ENCODE data around the gene FAM90A1.
"Not testable (repeated sequence)": the region's sequence is repeated elsewhere in the genome, so short reads cannot be mapped to it uniquely, and the experiment has no call there.

Gene FAM90A1, protein sequence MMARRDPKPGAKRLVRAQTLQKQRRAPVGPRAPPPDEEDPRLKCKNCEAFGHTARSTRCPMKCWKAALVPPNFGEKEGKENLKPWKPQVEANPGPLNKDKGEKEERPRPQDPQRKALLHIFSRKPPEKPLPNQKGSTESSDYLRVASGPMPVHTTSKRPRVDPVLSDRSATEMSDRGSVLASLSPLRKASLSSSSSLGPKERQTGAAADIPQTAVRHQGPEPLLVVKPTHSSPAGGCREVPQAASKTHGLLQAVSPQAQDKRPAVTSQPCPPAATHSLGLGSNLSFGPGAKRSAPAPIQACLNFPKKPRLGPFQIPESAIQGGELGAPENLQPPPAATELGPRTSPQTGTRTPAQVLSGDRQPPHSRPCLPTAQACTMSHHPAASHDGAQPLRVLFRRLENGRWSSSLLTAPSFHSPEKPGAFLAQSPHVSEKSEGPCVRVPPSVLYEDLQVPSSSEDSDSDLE

DNA sequence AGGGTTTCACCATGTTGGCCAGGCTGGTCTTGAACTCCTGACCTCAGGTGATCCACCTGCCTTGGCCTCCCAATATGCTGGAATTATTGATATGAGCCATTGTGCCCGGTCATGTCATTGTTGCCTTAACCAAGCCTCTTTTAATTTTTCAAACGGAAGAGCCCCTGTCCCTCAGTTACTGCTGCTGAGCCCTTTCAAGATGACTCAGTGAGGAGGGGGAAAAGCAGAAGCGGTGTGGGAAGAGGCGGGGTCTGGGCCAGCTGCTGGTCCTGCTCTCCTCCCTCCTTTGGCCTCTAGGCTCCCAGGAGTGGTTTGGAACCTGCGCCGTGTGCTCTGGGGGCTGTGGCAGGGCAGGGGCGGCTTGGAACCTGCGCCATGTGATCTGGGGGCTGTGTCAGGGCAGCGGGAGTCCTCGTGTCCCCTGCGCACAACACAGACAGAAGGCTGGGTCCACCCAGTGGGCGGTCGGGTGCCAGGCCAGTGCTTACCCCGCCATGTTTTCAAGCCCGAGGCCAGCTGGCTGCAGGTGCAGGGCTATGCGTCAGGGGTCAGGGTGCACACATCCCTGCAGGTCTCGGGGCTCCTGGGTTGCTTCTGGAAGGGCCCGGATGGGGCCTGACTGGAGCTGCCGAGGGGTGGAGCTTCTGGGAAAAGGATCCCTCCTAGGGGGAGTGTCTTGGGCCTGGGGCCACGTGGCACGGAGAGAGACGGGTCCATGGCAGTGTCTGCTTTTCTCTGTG lies at the start of gene FAM90A1:
FAM90A1 (minus strand) TSS at position 627 of the 740 bp plus-strand sequence. CDS start 2,786 bp downstream, outside the sequence.
- peak; percentile 34 for DNase-seq

DNA sequence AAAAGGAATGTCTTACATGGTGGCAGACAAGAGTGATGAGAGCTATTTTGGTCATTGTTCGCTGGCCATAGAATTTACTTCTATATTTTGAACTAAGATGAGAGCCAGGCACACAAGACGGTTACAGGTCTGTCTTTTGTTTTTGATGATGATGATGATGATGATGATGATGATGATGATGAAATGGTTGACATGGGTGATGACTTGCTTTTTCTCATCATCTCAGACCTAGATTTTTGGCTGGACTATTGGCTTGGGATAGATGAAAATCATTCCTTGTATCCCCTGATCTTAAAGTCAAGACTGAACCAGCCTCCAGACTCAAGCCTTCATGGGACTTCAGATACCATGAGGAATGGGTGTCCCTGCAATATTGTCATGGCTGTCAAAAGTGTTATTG lies 49.0 kb upstream of the FAM90A1 start:
- not testable (repeated sequence) for DNase-seq

DNA sequence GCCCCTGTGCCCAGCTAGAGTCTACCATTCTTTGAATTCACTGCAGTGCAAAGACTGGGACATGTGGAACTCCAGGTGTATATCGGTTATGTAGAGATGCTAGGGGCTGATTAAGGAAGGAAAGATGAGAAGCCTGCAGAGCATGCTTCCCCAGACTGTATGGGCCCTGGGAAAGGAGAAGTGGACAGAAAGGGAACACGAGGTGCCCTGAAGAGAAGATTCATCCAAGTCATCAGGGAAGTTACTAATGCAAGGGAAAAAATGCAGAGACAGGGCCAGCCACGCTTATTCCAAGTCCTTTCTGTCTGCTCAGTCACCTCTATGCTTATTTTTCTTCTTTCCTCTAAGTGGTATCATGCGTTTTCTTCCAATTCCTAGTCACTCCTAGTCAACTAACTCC lies 39.3 kb upstream of the FAM90A1 start:
- not testable (repeated sequence) for DNase-seq

DNA sequence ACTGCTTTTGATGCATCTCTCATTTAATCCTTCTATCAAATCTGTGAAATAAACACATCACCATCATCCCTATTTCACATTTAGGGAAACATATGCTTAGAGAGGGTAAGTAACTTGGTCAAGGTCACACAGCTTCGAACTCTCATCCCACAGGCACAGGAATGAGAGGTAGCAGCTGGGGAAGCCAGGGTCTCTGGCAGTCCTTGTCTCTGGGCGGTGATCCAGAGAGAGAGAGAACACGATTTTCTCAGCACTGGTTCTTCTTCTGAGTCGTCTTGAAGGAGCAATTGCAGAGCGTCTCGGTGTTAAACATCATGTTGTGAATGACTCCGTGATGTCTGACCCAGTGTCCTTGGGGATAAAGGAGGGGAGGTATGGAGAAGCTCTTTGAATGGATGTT lies 36.8 kb upstream of the FAM90A1 start:
- DNase-seq, result not testable (repeated sequence)

DNA sequence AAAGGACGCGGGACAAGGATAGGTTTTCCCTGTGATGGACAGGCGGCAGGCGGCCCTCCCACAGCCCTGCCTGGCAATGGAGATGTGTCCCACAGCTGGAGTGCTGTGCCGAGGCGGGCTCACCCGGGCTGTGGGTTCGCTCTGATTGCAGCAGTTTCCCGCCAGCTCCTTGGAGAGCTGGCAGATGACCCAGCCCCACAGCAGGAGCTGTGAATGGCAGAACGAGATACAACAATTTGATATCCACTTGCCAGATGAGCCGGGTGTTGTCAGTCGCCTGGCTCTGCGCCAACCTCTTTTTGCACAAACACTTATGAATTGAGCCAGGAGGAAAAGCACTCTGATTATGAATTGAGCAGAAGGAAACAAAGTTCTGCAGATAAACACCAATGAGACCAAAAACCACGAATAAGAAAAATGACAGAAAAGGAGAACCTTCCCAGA lies 33.7 kb upstream of the FAM90A1 start:
- DNase-seq, result not testable (repeated sequence)

DNA sequence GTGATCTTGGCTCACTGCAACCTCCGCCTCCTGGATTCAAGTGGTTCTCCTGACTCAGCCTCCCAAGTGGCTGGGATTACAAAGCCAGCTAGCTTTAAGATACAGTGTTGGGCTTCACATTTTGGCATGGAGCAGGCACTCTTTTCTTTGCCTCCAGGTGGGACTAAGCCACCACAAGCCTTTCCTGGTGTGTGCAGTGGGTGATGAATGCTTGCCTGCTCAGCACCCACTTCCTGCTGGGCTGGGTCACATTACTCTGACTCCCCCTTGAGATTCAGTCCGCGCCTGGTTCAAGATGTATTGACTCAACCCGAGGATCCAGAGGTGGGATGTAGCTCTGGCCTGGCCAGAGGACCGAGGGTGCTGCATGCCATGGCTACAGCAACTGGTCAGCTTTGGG lies 28.9 kb upstream of the FAM90A1 start:
- not testable (repeated sequence) for DNase-seq

DNA sequence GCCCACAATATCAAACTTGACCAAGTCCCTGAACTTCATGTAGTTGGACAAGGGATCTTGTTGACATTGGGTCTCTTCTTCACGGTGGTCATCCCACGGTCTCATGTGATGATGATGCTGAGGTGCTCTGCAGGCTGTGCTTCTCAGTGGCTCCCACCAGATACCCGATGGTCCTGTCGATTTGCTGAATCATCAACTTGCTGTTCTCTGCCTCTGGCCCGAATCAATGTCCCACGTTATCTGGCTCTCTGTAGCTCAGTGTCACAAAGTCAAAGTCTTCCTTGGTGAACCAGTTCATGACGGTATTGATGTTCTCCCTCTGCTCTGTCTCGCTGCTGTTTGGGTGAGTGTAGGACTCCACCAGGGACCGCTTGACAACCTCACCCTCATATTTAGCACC lies 27.3 kb upstream of the FAM90A1 start:
- DNase-seq, result not testable (repeated sequence)

DNA sequence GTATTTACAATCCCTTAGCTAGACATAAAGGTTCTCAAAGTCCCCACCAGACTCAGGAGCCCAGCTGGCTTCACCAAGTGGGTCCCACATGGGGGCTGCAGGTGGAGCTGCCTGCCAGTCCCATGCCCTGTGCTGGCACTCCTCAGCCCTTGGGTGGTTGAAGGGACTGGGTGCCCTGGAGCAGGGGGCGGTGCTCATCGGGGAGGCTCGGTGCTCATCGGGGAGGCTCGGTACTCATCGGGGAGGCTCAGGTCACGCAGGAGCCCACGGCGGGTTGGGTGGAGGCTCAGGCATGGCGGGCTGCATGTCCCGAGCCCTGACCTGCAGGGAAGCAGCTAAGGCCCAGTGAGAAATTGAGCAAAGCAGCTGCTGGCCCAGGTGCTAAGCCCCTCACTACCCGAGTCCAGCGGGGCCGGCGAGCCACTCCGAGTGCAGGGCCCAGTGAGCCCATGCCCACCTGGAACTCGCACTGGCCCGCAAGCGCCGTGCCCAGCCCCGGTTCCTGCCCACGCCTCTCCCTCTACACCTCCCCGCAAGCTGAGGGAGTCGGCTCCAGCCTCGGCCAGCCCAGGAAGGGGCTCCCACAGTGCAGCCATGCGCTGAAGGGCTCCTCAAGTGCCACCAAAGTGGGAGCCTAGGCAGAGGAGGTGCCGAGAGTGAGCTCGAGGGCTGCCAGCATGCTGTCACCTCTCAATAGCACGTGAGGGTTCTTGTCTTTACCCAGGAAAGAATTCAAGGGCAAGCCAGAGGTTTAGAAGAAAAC lies 24.8 kb upstream of the FAM90A1 start:
- DNase-seq, result not testable (repeated sequence)

DNA sequence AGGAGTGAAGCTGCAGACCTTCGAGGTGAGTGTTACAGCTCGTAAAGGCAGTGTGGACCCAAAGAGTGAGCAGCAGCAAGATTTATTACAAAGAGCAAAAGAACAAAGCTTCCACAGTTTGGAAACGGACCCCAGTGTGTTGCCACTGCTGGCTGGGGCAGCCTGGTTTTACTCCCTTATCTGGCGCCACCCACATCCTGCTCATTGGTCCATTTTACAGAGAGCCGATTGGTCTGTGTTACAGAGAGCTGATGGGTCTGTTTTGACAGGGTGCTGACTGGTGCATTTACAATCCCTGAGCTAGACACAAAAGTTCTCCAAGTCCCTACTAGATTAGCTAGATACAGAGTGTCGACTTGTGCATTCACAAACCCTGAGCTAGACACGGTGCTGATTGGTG lies 24.2 kb upstream of the FAM90A1 start:
- not testable (repeated sequence) for DNase-seq

DNA sequence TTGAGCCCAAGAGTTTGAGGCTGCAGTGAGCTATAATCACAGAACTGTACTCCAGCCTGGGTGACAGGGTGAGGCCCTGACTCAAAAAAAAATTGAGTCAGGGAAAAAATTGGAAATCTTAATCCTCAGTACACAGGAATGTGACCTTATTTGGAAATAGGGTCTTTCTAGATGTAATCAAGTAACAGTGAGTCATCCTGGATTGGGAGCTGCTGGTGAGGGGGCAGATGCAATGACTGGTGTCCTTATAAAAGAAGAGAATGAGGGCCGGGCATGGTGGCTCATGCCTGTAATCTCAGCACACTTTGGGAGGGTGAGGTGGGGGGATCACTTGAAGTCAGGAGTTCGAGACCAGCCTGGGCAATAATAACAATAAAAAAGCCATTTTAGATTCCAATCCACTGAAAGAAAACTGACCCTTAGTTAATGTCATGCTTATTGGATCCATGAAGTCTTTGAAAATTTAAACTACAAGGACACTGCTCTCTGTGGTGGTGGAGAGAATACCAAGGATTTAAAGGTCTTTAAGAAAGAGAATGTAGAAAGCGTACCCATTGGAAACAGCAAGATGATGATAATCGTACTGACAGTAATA lies 19.6 kb upstream of the FAM90A1 start:
- DNase-seq, result peak; percentile 72

DNA sequence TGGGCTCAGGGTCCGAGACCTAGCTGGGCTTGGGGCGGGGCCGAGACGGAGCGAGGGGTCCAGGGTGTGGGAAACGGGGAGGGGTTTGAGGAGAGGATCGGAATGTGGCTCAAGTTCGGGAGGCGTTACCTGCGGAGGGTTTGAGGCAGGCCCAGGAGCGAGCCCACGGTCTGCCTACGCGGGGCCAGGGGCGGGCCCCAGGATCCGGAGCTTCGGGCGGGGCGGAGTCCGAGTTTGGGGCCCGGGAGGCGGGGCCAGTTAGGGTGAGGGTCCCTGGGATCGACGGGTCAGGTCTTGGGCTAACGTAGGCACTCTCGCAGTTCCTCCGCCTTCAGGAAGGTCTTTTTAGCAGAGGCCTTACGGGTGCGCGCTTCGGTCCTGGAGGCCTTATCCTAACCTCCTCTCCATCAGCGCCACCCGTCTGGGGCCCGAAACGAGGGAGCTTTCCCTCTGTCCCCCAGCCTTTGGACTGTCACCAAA lies 16.3 kb upstream of the FAM90A1 start:
- DNase-seq, result not testable (repeated sequence)

DNA sequence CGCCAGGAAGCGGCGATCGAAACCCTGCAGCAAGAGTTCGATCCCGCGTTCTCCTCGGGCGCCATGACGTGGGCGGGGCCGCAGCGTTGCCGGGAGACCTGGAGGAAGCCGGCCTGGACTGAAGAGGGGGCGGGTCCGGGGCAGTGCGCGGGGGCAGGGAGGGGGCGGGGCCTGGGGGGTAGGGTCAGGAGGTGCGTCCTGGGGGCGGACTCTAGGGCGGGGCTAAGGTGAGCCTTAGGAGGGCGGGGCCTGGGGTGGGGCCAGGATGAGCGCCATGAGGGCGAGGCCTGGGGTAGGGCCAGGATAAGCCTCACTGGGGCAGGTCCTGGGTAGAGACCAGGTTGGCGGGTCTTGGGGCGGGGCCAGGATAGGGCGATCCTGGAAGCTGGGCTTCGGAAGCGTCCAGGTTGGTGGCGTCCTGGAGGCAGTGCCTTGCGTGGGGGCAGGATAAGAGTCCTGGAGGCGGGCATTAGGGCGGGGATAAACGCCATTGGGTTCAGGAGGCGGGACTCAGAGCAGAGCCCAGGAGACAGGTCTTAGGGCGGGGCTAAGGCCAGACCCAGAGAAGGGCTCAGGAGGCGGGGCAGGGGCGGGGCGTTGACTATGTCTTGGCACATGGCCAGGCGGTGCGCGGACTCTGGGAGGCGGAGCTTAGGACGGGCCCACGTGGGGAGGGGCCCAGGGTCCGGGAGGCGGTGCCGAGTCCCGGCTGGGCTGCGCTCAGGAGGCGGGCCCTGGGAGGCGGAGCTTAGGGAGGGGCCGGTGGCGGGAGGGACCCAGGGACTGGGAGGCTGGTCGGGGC lies 15.7 kb upstream of the FAM90A1 start:
- DNase-seq, result peak; percentile 95

DNA sequence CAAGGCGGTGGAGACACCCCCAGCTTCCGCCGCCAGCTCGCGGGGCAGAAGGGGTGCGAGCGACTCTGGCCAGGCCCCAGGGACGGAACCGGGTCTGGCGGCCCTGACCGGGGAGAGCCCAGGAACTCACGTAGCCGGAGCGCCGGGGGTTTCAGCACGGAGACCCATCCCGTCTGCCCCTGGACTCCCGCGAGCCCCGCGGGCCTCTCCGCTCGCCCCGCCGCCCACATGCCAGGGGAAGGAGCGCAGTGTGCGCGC lies 15.1 kb upstream of the FAM90A1 start:
- DNase-seq, result not testable (repeated sequence)

DNA sequence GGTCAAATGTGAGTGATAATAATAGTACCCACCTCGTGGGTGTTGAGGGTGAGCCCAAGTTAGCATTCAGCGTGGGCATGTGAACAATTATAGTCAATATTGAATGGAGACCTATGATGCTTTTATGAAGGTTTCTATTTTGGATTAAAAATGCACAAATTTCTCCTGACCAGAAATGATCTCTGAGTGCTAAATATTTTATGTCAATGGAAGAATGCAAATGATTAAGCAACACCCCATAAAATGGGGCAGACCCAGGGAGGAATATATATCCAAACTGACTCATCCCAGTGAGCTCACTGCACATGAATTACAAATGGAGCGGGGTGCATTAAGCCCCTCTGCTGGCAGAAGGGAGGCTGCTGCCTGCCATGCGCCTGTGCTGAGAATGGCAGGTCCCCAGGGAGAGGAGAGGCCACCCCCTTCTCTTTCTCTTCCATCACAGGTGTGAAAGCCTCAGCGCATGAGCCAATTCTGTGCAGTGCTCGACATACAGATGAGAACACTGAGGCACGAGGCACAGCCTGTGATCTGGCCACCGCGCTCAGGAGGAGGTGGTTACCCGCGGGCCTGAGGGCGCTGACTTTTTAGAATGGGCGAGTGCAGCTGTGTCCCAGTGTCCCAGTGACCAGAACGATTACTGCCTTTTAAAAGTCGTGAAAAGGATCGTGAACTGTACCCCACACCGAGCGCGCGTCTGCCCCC lies 14.7 kb upstream of the FAM90A1 start:
- peak; percentile 57 for DNase-seq

DNA sequence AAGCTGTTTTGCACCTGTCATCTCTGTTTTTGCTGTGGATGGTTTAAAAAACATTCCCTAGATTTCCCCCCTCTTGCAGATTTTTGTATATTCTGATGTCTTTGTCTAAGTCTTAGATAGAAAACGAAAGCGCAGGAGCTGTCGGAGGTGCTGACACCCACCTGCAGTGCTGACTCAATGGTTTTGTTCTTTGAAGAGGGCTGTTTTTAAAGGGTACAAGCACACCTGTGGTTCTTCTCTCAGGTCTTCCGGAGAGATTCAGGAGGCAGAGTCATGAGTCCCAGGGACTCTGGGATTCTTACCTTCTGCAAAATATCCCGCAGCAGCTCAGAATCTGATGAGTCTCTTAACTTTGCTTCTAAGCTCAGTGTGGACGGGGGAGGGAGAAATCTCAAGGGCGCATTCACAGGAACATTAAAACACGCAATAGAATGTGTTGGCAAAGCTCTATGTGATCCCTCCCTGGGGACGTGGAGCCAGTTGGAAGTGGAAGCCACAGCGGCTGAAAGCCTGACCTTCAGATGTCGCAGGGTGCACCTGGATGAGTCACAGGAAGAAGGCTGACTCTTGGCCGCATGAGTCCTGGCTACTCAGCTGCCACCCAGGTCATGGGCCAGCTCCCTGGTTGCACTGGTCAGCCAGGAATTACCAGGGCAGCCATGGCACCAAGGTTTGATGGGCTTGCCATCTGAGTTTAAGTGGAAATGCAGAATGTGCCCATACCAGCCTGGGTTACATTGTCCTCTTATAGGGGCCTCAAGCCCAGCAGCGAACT lies 13.1 kb upstream of the FAM90A1 start:
- DNase-seq, result not testable (repeated sequence)

DNA sequence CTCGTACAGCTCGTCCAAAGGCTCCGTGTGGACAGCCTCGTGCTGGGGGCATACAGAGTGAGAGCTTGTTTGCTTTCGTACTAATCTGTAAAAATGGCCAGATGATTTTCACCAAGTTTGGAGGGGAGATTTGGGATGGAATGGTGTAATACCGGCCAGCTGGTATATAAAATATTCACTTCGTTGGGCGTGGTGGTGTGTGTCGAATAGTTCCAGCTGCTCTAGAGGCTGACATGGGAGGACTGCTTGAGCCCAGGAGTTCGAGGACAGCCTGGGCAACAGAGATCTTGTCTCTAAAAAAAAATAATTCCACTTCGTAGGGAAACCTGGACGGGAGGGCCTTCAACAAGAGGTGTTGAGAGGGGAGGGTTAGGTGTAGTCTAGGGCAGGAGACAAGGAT lies 9.6 kb upstream of the FAM90A1 start:
- not testable (repeated sequence) for DNase-seq

DNA sequence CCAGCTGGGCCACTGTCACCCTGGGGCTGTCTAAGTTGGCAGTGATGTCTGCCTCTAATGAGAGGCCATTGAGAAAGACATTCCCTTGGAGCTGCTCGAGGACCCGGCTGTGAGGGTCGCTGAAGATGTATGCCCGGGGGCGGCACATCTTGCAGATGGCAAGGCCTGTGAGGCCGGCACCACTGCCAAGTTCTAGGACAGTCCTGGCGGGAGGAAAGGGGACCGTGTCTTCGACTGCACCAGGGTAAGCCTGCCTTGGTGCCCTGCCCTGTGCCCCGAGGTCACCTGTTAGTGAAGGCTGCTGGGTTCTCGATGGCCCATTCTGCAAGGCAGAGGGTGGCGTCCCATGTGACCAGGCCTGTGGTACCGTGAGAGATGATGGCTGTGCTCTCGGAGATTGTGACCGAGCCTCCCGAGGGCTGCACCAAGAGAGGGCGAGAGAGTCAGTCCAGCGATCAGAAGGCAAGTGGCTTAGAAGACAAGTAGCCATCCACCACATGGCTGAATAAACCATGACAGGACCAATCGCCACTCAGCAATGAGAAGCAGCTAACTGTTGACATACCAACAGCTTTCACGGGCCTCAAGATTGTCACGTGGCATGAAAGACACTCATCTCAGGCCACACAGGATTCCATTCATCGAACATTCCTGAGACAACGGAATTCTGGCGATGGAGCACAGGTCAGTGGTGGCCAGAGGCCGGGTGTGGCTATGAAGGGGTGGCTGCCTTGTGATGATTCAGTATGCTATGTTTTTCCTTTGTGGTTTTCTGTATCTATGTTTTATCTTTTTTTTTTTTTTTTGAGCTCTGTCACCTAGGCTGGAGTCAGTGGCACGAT lies 8.1 kb upstream of the FAM90A1 start:
- peak; percentile 74 for DNase-seq

DNA sequence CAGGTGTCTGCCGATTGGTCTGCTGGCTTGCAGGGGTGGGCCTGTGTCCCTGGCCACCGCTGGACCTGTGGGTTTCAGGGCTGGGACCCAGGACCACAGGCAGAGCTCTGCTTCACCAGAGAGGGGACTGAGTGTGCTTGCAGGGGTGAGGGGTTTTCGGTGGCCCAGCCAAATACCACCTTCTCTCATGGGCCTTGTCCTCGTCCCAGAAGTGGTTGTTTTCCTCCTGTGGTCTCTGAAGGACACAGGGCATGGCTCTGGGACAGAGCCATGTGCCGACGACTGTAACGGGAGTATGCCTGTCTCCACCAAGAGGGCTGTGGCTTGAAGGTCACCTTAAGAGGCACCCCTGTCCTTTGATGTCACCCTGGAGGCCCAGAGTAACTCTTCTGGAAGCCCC lies 7.3 kb upstream of the FAM90A1 start:
- not testable (repeated sequence) for DNase-seq

DNA sequence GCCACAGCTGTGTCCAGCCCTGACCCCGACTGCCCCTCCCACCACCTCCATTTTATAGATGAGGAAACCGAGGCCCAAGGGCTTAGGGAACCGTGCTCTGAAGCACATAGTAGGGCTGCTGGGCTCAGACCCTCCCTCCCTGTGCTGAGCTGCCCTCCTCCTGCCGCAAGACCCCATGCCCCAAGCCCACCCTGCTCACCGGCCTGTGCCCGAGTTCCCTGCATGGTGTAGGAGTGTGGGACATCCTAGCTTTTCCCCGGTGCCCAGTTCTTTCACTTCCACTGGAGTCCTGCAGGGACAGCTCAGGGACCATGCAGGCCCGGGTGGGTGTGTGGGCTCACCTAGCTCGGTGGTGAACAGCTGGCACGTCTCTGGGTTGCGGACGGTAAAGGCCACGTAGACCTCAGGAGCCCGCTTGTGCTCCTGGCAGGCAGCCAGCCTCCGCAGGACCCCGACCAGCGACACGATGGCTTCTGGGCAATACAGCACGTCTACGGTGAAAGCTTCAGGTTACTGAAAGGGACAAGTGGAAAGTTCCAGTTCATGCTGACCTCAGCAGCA lies 6.6 kb upstream of the FAM90A1 start:
- not testable (repeated sequence) for DNase-seq
